Endothelial cell of umbilical vein (primary cell): ENCODE measurements around the gene ATP4A. TPM values are rescaled to one million over a fixed set of nuclear protein-coding genes. Genes with fewer than 3 reads are reported as not detected.

Source experiments
- BruUV-seq: library from RNA; stranded (reverse); fragments of 400-500 nt; replicated peaks from 2 replicates; lab custom pipeline; 2021; lab: Mats Ljungman, UMichigan
- CTCF ChIA-PET: fragments of 300-600, 350-600 bp; sonication (Branson Sonifier 250); formaldehyde crosslinking; loops from one replicate; lab custom pipeline; 2021; ENCODE audit warnings: antibody characterized with exemption, inconsistent platforms; lab: Charles Lee
- POLR2A ChIA-PET: fragments of 300-600, 350-600 bp; sonication (Branson Sonifier 250); formaldehyde crosslinking; loops from one replicate; lab custom pipeline; 2021; ENCODE audit warnings: antibody characterized with exemption, inconsistent platforms; lab: Charles Lee
- DNase-seq: peaks from one replicate; pipeline ENCODE4 v3.0.0-alpha.2; 2011; ENCODE audit warnings: low read depth, low spot score
- FAIRE-seq: peaks from 2 replicates; lab custom pipeline; 2011; peaks lifted over from hg19 to GRCh38; lab: Jason Lieb, UNC
- H2AFZ ChIP-seq: 2 replicates; pipeline ENCODE4 v1.6.0; 2012; ENCODE audit warnings: low read depth, low read length, control low read depth, inconsistent platforms
- H3K27ac ChIP-seq: 2 replicates; pipeline ENCODE4 v1.5.1; 2011; ENCODE audit warnings: low read depth, mild to moderate bottlenecking, control low read depth, low read length, moderate library complexity; ENCODE audit not compliant: insufficient read depth
- H3K27me3 ChIP-seq, 2 experiments: 2 replicates each; pipeline versions ENCODE4 v1.6.0 to v1.6.1; 2011; ENCODE audit warnings: low read length in 2 of 2, mixed read lengths in 1 of 2; ENCODE audit not compliant: control insufficient read depth in 2 of 2, insufficient read depth in 2 of 2
- H3K36me3 ChIP-seq, 2 experiments: 2 replicates in 1 of 2; 3 replicates in 1 of 2; pipeline ENCODE4 v1.5.1; 2011; ENCODE audit warnings: low read length in 2 of 2, mild to moderate bottlenecking in 1 of 2, moderate library complexity in 1 of 2; ENCODE audit not compliant: control insufficient read depth in 2 of 2, insufficient read depth in 2 of 2; ENCODE audit errors: extremely low read depth in 1 of 2
- H3K4me1 ChIP-seq: 3 replicates; pipeline ENCODE4 v1.5.1; 2011; ENCODE audit warnings: mild to moderate bottlenecking, low read length; ENCODE audit not compliant: control insufficient read depth, insufficient read depth; ENCODE audit errors: extremely low read depth
- H3K4me2 ChIP-seq: 2 replicates; pipeline ENCODE4 v1.6.1; 2011; ENCODE audit warnings: low read length, control low read depth, mixed read lengths; ENCODE audit not compliant: insufficient read depth
- H3K4me3 ChIP-seq, 3 experiments: fragments of 200-600 bp in 1 of 3; sonication (generic), shearing (Covaris generic) in 1 of 3; replicated peaks in 1 of 3; 2 replicates each; pipeline ENCODE4 v1.5.1; 2011 to 2016; ENCODE audit warnings: control low read depth in 3 of 3, low read length in 3 of 3, mild to moderate bottlenecking in 2 of 3, inconsistent platforms in 1 of 3, low read depth in 1 of 3, moderate library complexity in 1 of 3; ENCODE audit not compliant: insufficient read depth in 1 of 3
- H3K79me2 ChIP-seq: 2 replicates; pipeline ENCODE4 v1.6.0; 2012; ENCODE audit warnings: low read length, inconsistent platforms; ENCODE audit not compliant: control insufficient read depth, insufficient read depth
- H3K9ac ChIP-seq: replicated peaks from 2 replicates; pipeline ENCODE3; 2011; ENCODE audit warnings: low read length, control low read depth; ENCODE audit not compliant: insufficient read depth; ENCODE audit errors: extremely low read depth
- H3K9me1 ChIP-seq: replicated peaks from 3 replicates; pipeline ENCODE4 v1.6.0; 2011; ENCODE audit warnings: mild to moderate bottlenecking, low read length; ENCODE audit not compliant: control insufficient read depth, insufficient read depth; ENCODE audit errors: extremely low read depth
- H3K9me3 ChIP-seq: replicated peaks from 2 replicates; pipeline ENCODE4 v1.5.1; 2012; ENCODE audit warnings: low read length, inconsistent platforms; ENCODE audit not compliant: control insufficient read depth, insufficient read depth
- H4K20me1 ChIP-seq: replicated peaks from 2 replicates; pipeline ENCODE3; 2011; ENCODE audit warnings: mild to moderate bottlenecking, low read length; ENCODE audit not compliant: control insufficient read depth, insufficient read depth; ENCODE audit errors: extremely low read depth
- EZH2 ChIP-seq: IDR thresholded peaks from 2 replicates; pipeline ENCODE4 v1.6.1; 2012; ENCODE audit warnings: borderline replicate concordance, low read depth, mild to moderate bottlenecking, moderate library complexity, low read length, inconsistent platforms; ENCODE audit not compliant: severe bottlenecking
- FOS ChIP-seq: IDR thresholded peaks from 2 replicates; pipeline ENCODE4 v1.6.1; 2011; ENCODE audit warnings: mild to moderate bottlenecking, low read length, moderate library complexity, borderline replicate concordance; ENCODE audit not compliant: insufficient read depth
- GATA2 ChIP-seq: IDR thresholded peaks from 2 replicates; pipeline ENCODE4 v1.7.0; 2011; ENCODE audit warnings: low read depth, mild to moderate bottlenecking, moderate library complexity, mixed read lengths, low read length; ENCODE audit not compliant: insufficient read length, insufficient read depth
- JUN ChIP-seq: IDR thresholded peaks from 2 replicates; pipeline ENCODE4 v1.6.1; 2011; ENCODE audit warnings: borderline replicate concordance, low read depth; ENCODE audit not compliant: insufficient read length, insufficient read depth
- MAX ChIP-seq: IDR thresholded peaks from 2 replicates; pipeline ENCODE4 v1.6.1; 2011; ENCODE audit not compliant: insufficient read depth, insufficient read length
- MYC ChIP-seq: IDR thresholded peaks from one replicate; pipeline ENCODE4 v1.6.1; 2011; ENCODE audit warnings: mild to moderate bottlenecking, low read depth, low read length
- POLR2A ChIP-seq: IDR thresholded peaks from 2 replicates; pipeline ENCODE4 v1.6.1; 2012; ENCODE audit warnings: low read depth, mild to moderate bottlenecking, control low read depth, low read length
- POLR2AphosphoS5 ChIP-seq: IDR thresholded peaks from 2 replicates; pipeline ENCODE4 v1.6.1; 2012; ENCODE audit warnings: low read depth, mild to moderate bottlenecking, control low read depth, low read length, moderate library complexity; ENCODE audit not compliant: insufficient read depth
- dilution Hi-C: fragments of 300-500 bp; cut with MboI; formaldehyde crosslinking; loops from one replicate; pipeline ENCODE4 v1.15.0; 2019; ENCODE audit warnings: low sequenced_read_pairs; ENCODE audit not compliant: extremely low pct_ligation_motif_present
- intact Hi-C: fragments of 100-400 bp; cut with micrococcal nuclease; formaldehyde crosslinking; loops from one replicate; pipeline ENCODE4 v1.10.0; 2022
- polyA plus RNA-seq, 4 experiments: library from polyadenylated mRNA; depleted of rRNA in 3 of 4; stranded (reverse) in 3 of 4; unstranded in 1 of 4; fragments of >200 nt; gene quantifications; 2 replicates each; pipeline versions ENCODE4 v1.2.1 to v1.2.3, GENCODE V29; 2011 to 2012; ENCODE audit warnings: missing spikeins in 1 of 4
- total RNA-seq: library from RNA; stranded (reverse); gene quantifications from 2 replicates; pipeline ENCODE4 v1.2.3, GENCODE V29; 2021
- TF ChIP-seq, protein P1 (sequence below), 2 donors: IDR thresholded peaks; 1 replicate in 1 of 2; 2 replicates in 1 of 2; pipeline ENCODE4 v1.5.1; 2011; ENCODE audit warnings: low read length in 2 of 2, mild to moderate bottlenecking in 2 of 2, moderate library complexity in 2 of 2, control low read depth in 1 of 2, inconsistent platforms in 1 of 2, low read depth in 1 of 2; ENCODE audit not compliant: insufficient read depth in 1 of 2; ENCODE audit errors: extremely low read depth in 1 of 2

ATP4A gene
- total and polyA plus RNA-seq, 2 donors (not counting 3 experiments of a cell fraction or from before 2014, with no cell fraction given), result not detected

DNA sequence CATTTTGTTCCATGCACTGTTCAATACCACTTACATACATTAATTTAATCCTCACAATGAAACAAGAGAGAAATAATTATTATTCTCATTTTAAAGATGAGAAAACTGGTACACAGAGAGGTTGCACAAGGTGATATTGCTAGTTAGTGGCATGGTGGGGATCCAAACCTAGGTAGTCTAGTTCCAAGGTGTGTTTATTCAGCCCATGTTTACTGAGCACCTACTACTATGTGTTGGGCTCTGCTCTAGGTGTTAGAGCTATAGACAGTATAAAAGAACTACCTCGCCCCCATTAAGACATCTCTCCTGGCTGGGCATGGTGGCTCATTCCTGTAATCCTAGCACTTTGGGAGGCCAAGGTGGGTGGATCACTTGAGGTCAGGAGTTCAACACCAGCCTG is 19.3 kb upstream of the ATP4A start:
- ChIA-PET CTCF (no interaction called here), POLR2A (no interaction called here)
- no peaks in the 10 kb centered on the region for H3K79me2 ChIP-seq
- H4K20me1 ChIP-seq, result no peaks in the 10 kb centered on the region
- DNase-seq, result no peak
- H3K27ac ChIP-seq, result no peak overlapping the region
- no peak overlapping the region for H3K4me3 ChIP-seq
- no peaks in the 10 kb centered on the region for H3K36me3 ChIP-seq
- H3K4me2 ChIP-seq, result no peak overlapping the region
- no peak for TF ChIP-seq EZH2
- TF ChIP-seq GATA2, result no peak
- TF ChIP-seq MYC, result no peak
- TF ChIP-seq MAX, result no peak
- H2AFZ ChIP-seq, result no peak overlapping the region
- no peaks in the 10 kb centered on the region for H3K9me3 ChIP-seq
- intact Hi-C loops (no loop called here), dilution Hi-C loops (no loop called here)
- no peak for FAIRE-seq
- H3K9me1 ChIP-seq, result no peaks in the 10 kb centered on the region
- no peaks in the 10 kb centered on the region for H3K27me3 ChIP-seq
- no peaks in the 10 kb centered on the region for H3K4me1 ChIP-seq
- H3K9ac ChIP-seq, result no peak overlapping the region
- BruUV-seq, result no TSS peak

DNA sequence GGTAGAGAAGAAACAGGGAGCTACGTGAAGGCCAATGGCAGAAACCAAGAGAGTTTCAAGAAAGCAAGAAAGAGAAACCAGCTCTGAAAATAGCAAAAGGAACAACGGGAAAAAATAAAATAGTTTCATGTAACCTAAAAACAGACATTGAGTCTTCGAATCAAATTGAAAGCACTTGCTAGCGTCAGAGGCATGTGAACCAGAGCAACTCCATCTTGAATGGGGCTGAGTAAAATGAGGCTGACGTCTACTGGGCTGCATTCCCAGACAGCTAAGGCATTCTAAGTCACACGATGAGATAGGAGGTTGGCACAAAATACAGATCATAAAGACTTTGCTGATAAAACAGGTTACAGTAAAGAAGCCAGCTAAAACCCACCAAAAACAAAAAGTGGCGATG is 15.2 kb upstream of the ATP4A start:
- dilution Hi-C loops (no loop called here), intact Hi-C loops (no loop called here)
- H3K9me1 ChIP-seq, result no peaks in the 10 kb centered on the region
- no peak overlapping the region for H2AFZ ChIP-seq
- H3K79me2 ChIP-seq, result no peaks in the 10 kb centered on the region
- no peak overlapping the region for H3K9ac ChIP-seq
- POLR2A ChIA-PET, result no interaction called here
- no peaks in the 10 kb centered on the region for H3K27me3 ChIP-seq
- no peak for DNase-seq
- no peaks in the 10 kb centered on the region for H3K9me3 ChIP-seq
- no peak for FAIRE-seq
- H3K27ac ChIP-seq, result no peak overlapping the region
- no peaks in the 10 kb centered on the region for H3K36me3 ChIP-seq
- BruUV-seq, result no TSS peak
- no peaks in the 10 kb centered on the region for H4K20me1 ChIP-seq
- no peak overlapping the region for H3K4me3 ChIP-seq
- TF ChIP-seq MAX, result no peak
- no peak for TF ChIP-seq POLR2A
- TF ChIP-seq, protein P1, sequence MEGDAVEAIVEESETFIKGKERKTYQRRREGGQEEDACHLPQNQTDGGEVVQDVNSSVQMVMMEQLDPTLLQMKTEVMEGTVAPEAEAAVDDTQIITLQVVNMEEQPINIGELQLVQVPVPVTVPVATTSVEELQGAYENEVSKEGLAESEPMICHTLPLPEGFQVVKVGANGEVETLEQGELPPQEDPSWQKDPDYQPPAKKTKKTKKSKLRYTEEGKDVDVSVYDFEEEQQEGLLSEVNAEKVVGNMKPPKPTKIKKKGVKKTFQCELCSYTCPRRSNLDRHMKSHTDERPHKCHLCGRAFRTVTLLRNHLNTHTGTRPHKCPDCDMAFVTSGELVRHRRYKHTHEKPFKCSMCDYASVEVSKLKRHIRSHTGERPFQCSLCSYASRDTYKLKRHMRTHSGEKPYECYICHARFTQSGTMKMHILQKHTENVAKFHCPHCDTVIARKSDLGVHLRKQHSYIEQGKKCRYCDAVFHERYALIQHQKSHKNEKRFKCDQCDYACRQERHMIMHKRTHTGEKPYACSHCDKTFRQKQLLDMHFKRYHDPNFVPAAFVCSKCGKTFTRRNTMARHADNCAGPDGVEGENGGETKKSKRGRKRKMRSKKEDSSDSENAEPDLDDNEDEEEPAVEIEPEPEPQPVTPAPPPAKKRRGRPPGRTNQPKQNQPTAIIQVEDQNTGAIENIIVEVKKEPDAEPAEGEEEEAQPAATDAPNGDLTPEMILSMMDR (IDR thresholded peaks at IDR 0.05; ENCODE audit: extremely low read depth in 1 of 2, insufficient read depth in 1 of 2, low read depth in 1 of 2, low read length in 2 of 2), result no peak
- TF ChIP-seq EZH2, result no peak
- no peak for TF ChIP-seq FOS
- no peak for TF ChIP-seq GATA2
- TF ChIP-seq POLR2AphosphoS5, result no peak
- TF ChIP-seq JUN, result no peak
- TF ChIP-seq MYC, result no peak
- H3K4me1 ChIP-seq, result no peaks in the 10 kb centered on the region
- no peak overlapping the region for H3K4me2 ChIP-seq
- CTCF ChIA-PET, result no interaction called here
